Measurements from ENCODE around the gene LDLRAD2. TPM values are rescaled to one million over a fixed set of nuclear protein-coding genes. Genes with fewer than 3 reads are reported as not detected.

LDLRAD2 gene
- total RNA-seq, 1 experiment from 2014 or later: 1.0 TPM

GRCh38 chr1:21827141-21827679 lies 15.1 kb downstream of the LDLRAD2 start:
- Mint-ChIP-seq H3K36me3 (ENCODE audit: insufficient read depth in 1 of 3, low read depth in 3 of 3) (peaks cover 18 to 59% (median 47%) of the 10 kb centered on the region in 3 experiments), H3K27ac (no peak overlapping the region)
- TF ChIP-seq, protein P1, sequence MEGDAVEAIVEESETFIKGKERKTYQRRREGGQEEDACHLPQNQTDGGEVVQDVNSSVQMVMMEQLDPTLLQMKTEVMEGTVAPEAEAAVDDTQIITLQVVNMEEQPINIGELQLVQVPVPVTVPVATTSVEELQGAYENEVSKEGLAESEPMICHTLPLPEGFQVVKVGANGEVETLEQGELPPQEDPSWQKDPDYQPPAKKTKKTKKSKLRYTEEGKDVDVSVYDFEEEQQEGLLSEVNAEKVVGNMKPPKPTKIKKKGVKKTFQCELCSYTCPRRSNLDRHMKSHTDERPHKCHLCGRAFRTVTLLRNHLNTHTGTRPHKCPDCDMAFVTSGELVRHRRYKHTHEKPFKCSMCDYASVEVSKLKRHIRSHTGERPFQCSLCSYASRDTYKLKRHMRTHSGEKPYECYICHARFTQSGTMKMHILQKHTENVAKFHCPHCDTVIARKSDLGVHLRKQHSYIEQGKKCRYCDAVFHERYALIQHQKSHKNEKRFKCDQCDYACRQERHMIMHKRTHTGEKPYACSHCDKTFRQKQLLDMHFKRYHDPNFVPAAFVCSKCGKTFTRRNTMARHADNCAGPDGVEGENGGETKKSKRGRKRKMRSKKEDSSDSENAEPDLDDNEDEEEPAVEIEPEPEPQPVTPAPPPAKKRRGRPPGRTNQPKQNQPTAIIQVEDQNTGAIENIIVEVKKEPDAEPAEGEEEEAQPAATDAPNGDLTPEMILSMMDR (conservative IDR thresholded peaks at IDR 0.05): no peak

More at GRCh38 chr1:21827141-21827679, 15.1 kb downstream of the LDLRAD2 start:
- H3K27me3 ChIP-seq (ENCODE audit: insufficient read depth, low read length): no peaks in the 10 kb centered on the region
- whole genome bisulfite sequencing (ENCODE audit: extremely low coverage, insufficient read length, low lambda C conversion rate): no CpG with 5 or more reads among the region's 5 CpGs
- H2BK20ac ChIP-seq (ENCODE audit: low read depth, low read length, poor library complexity, severe bottlenecking): no peak overlapping the region
- H3K14ac ChIP-seq (ENCODE audit: insufficient read depth, low read length): no peak overlapping the region
- peaks cover 0 to 3% of the 10 kb centered on the region in 2 experiments; a peak in 1 of 4 replicates for H3K4me1 Mint-ChIP-seq
- no peak overlapping the region for H4K5ac ChIP-seq (ENCODE audit: insufficient read length, low read depth, low read length)
- H3K9ac ChIP-seq (ENCODE audit: extremely low read depth, insufficient read length, low read length): no peak overlapping the region
- no peak for DNase-seq
- H3K4me3 Mint-ChIP-seq: no peak overlapping the region
- H3K4me2 ChIP-seq (ENCODE audit: insufficient read depth, insufficient read length, low read length): no peak overlapping the region
- no peak overlapping the region for H2AK5ac ChIP-seq (ENCODE audit: insufficient read length, low read length)
- no peaks in the 10 kb centered on the region for H4K20me1 ChIP-seq (ENCODE audit: control insufficient read depth, insufficient read depth, insufficient read length)
- H3T11ph ChIP-seq (ENCODE audit: low read length): no peak overlapping the region
- H3K23me2 ChIP-seq (ENCODE audit: insufficient read length, low read depth, low read length, poor library complexity, severe bottlenecking): no peaks in the 10 kb centered on the region
- no peak overlapping the region for H4K91ac ChIP-seq (ENCODE audit: insufficient read length, low read depth, low read length)
- no peaks in the 10 kb centered on the region for H3K9me3 Mint-ChIP-seq
- H2BK120ac ChIP-seq (ENCODE audit: low read depth, low read length, poor library complexity, severe bottlenecking): no peak overlapping the region
- H3K79me1 ChIP-seq (ENCODE audit: insufficient read depth, low read depth, low read length, poor library complexity, severe bottlenecking): no peaks in the 10 kb centered on the region
- H3K27ac ChIP-seq (ENCODE audit: insufficient read length, low read depth, low read length): no peak overlapping the region
- no peak overlapping the region for H2BK12ac ChIP-seq (ENCODE audit: insufficient read length, low read depth, low read length)
- no peak overlapping the region for H2BK5ac ChIP-seq (ENCODE audit: insufficient read length, low read length)
- no peak overlapping the region for H3K23ac ChIP-seq (ENCODE audit: insufficient read length, low read depth, low read length)
- no peaks in the 10 kb centered on the region; the same call in 1 of the 2 replicates for H3K27me3 Mint-ChIP-seq (ENCODE audit: low read depth)
- H3K18ac ChIP-seq (ENCODE audit: insufficient read length, low read depth, low read length): no peak overlapping the region
- H3K4me1 ChIP-seq (ENCODE audit: insufficient read depth, low read length): no peaks in the 10 kb centered on the region
- H3K56ac ChIP-seq (ENCODE audit: insufficient read length, low read depth, low read length): no peak overlapping the region
- H3K9me3 ChIP-seq (ENCODE audit: control insufficient read depth, low read depth, low read length): no peaks in the 10 kb centered on the region
- no peaks in the 10 kb centered on the region for H3K79me2 ChIP-seq (ENCODE audit: insufficient read depth, low read length)
- no peak overlapping the region for H2BK15ac ChIP-seq (ENCODE audit: low read depth, low read length)
- H4K8ac ChIP-seq (replicated peaks; ENCODE audit: insufficient read length, low read depth, low read length): no peak overlapping the region
- no peak overlapping the region for H3K4ac ChIP-seq (ENCODE audit: low read depth, low read length)
- H2AFZ ChIP-seq (ENCODE audit: low read length): no peak overlapping the region
